ENCODE results near the gene SPA17.

The SPA17 gene

GRCh38 chr11:124657904-124658303 is 15.8 kb upstream of the SPA17 start:
- no peak for DNase-seq (ENCODE audit: low read depth, low spot score)
- CTCF ChIA-PET, result interaction anchor here (6.9 kb wide), 1 partner anchor 13 kb away, joined by 46 read pairs; no protein-coding TSS in a partner anchor
- TF ChIP-seq CTCF (IDR thresholded peaks at IDR 0.05; ENCODE audit: insufficient read depth, low read length, missing control alignments), result no peak
- no peak overlapping the region for H3K4me3 ChIP-seq (ENCODE audit: low read depth, low read length)
- POLR2A ChIA-PET, result no interaction called here

- no peak for DNase-seq (ENCODE audit: low read depth, low spot score)
- H3K4me3 ChIP-seq (ENCODE audit: low read depth, low read length), result no peak overlapping the region
- TF ChIP-seq CTCF (IDR thresholded peaks at IDR 0.05; ENCODE audit: insufficient read depth, low read length, missing control alignments), result no peak
- CTCF ChIA-PET, result interaction anchor here (1.9 to 6.9 kb wide), 3 partner anchors 9 to 14 kb away, joined by 8 to 46 read pairs (median 35); no protein-coding TSS in a partner anchor
- POLR2A ChIA-PET, result no interaction called here
These were observed 15.2 kb upstream of the SPA17 start for GRCh38 chr11:124658501-124658900.

- H3K4me3 ChIP-seq (ENCODE audit: low read depth, low read length), result no peak overlapping the region
- ChIA-PET CTCF (interaction anchor here (1.9 to 6.9 kb wide), 3 partner anchors 10 to 14 kb away, joined by 8 to 46 read pairs (median 35); no protein-coding TSS in a partner anchor), POLR2A (no interaction called here)
- no peak for DNase-seq (ENCODE audit: low read depth, low spot score)
- no peak for TF ChIP-seq CTCF (IDR thresholded peaks at IDR 0.05; ENCODE audit: insufficient read depth, low read length, missing control alignments)
These were observed 14.7 kb upstream of the SPA17 start for GRCh38 chr11:124658986-124659385.

GRCh38 chr11:124661553-124661952 is 12.2 kb upstream of the SPA17 start:
- H3K4me3 ChIP-seq (ENCODE audit: low read depth, low read length), result no peak overlapping the region
- ChIA-PET POLR2A (no interaction called here), CTCF (interaction anchor here (2.1 to 6.9 kb wide), 5 partner anchors 9 to 176 kb away, joined by 6 to 46 read pairs (median 27); partner anchors contain the start of gene ESAM)
- no peak for TF ChIP-seq CTCF (IDR thresholded peaks at IDR 0.05; ENCODE audit: insufficient read depth, low read length, missing control alignments)
- no peak for DNase-seq (ENCODE audit: low read depth, low spot score)

GRCh38 chr11:124662106-124662505 is 11.6 kb upstream of the SPA17 start:
- DNase-seq (ENCODE audit: low read depth, low spot score), result no peak
- CTCF ChIA-PET, result interaction anchor here (2.1 to 6.9 kb wide), 5 partner anchors 9 to 176 kb away, joined by 6 to 46 read pairs (median 27); partner anchors contain the start of gene ESAM
- POLR2A ChIA-PET, result no interaction called here
- no peak for TF ChIP-seq CTCF (IDR thresholded peaks at IDR 0.05; ENCODE audit: insufficient read depth, low read length, missing control alignments)
- H3K4me3 ChIP-seq (ENCODE audit: low read depth, low read length), result no peak overlapping the region

GRCh38 chr11:124663861-124664260 is 9.8 kb upstream of the SPA17 start:
- no peak for DNase-seq (ENCODE audit: low read depth, low spot score)
- H3K4me3 ChIP-seq (ENCODE audit: low read depth, low read length), result no peak overlapping the region
- POLR2A ChIA-PET, result no interaction called here
- CTCF ChIA-PET, result interaction anchor here (0.8 to 6.2 kb wide), 4 partner anchors 19 to 203 kb away, joined by 3 to 35 read pairs (median 22); partner anchors contain the start of gene ESAM
- TF ChIP-seq CTCF (IDR thresholded peaks at IDR 0.05; ENCODE audit: insufficient read depth, low read length, missing control alignments), result no peak

Data from AG04449 (cell line).